ENCODE results near the gene TMEM250. TPM values are rescaled to one million over a fixed set of nuclear protein-coding genes. Genes with fewer than 3 reads are reported as not detected.

Gene TMEM250
- total RNA-seq, 1 experiment from 2014 or later, result 37.5 TPM

DNA sequence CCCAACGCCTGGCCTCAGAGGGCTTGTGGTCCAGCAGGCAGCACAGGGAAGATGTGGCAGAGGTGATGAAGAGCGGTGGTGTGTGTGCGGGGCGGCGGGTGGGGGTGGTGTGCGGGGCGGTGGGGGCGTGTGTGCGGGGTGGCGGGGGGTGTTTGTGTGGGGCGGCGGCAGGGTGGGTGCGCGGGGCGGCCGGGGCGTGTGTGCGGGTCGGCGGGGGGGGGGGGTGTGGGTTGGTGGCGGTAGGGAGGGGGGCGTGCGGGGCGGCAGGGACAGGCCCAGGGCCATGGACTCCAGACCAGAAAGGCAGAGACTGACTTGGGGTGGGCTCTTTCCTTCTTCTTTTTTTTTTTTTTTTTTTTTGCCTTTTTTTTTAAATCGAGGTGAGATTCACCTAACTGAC, 19.1 kb downstream of the TMEM250 start:
- Histone ChIP-seq H3K36me3 (ENCODE audit: control insufficient read depth in 1 of 2, insufficient read depth in 2 of 2, low read length in 2 of 2) (no peaks in the 10 kb centered on the region), H4K20me1 (ENCODE audit: insufficient read depth) (no peaks in the 10 kb centered on the region), H3K27ac (ENCODE audit: low read depth, low read length) (no peak overlapping the region), H3K9me3 (ENCODE audit: control insufficient read depth in 1 of 2, insufficient read depth in 1 of 2, low read depth in 1 of 2, low read length in 2 of 2) (no peaks in the 10 kb centered on the region), H2AFZ (ENCODE audit: low read depth, low read length, poor library complexity, severe bottlenecking) (no peak overlapping the region), H3K27me3 (ENCODE audit: insufficient read depth, low read length) (no peaks in the 10 kb centered on the region), H3K4me1 (ENCODE audit: control insufficient read depth in 1 of 2, insufficient read depth in 2 of 2, low read length in 2 of 2) (peaks cover 24 to 28% of the 10 kb centered on the region in 2 experiments), H3K9ac (ENCODE audit: low read length) (no peak overlapping the region), H3K4me3 (replicated peaks in 1 of 2; ENCODE audit: low read depth in 1 of 2, low read length in 2 of 2) (no peak overlapping the region), H3K9me2 (ENCODE audit: insufficient read depth) (no peaks in the 10 kb centered on the region), H3K79me2 (ENCODE audit: insufficient read depth, low read length) (peaks cover under 1% of the 10 kb centered on the region; the same call in 1 of the 2 replicates), H3K4me2 (ENCODE audit: low read length) (no peak overlapping the region)
- POLR2A ChIA-PET, result no interaction called here
- intact Hi-C loops (cut with micrococcal nuclease), result no loop called here
- DNase-seq (ENCODE audit: low read depth, low spot score) (no peak), ATAC-seq (no peak)
- BruUV-seq (replicated peaks), result no TSS peak
- TF ChIP-seq ZFX (IDR thresholded peaks at IDR 0.05) (no peak), SRF (IDR thresholded peaks at IDR 0.05; ENCODE audit: low read depth) (no peak), SP1 (IDR thresholded peaks at IDR 0.05; ENCODE audit: low read depth) (no peak), YY1 (IDR thresholded peaks at IDR 0.05; ENCODE audit: extremely low read depth, insufficient replicate concordance, low read depth, low read length) (no peak), CEBPB (IDR thresholded peaks at IDR 0.05; ENCODE audit: low read depth) (no peak), CBX3 (IDR thresholded peaks at IDR 0.05; ENCODE audit: low read depth) (no peak), POLR2A (IDR thresholded peaks at IDR 0.05; ENCODE audit: borderline replicate concordance, extremely low read depth, insufficient read depth, insufficient read length) (no peak), TCF7L2 (IDR thresholded peaks at IDR 0.05; ENCODE audit: borderline replicate concordance, extremely low read depth, insufficient read depth, insufficient read length) (no peak), ATF3 (IDR thresholded peaks at IDR 0.05) (no peak), REST (IDR thresholded peaks at IDR 0.05; ENCODE audit: low read depth) (no peak), FOSL1 (IDR thresholded peaks at IDR 0.05; ENCODE audit: low read depth) (no peak), EZH2phosphoT487 (IDR thresholded peaks at IDR 0.05; ENCODE audit: borderline replicate concordance) (no peak), EZH2 (IDR thresholded peaks at IDR 0.05) (no peak), ZBTB33 (IDR thresholded peaks at IDR 0.05; ENCODE audit: extremely low read depth, insufficient replicate concordance, low read length) (no peak), ZNF274 (IDR thresholded peaks at IDR 0.05; ENCODE audit: low read depth, low read length) (no peak), EGR1 (IDR thresholded peaks at IDR 0.05; ENCODE audit: low read depth) (no peak), POLR2AphosphoS5 (IDR thresholded peaks at IDR 0.05; ENCODE audit: low read depth, low read length) (no peak), RAD21 (IDR thresholded peaks at IDR 0.05; ENCODE audit: low read depth) (no peak)
- TF ChIP-seq, protein P1, sequence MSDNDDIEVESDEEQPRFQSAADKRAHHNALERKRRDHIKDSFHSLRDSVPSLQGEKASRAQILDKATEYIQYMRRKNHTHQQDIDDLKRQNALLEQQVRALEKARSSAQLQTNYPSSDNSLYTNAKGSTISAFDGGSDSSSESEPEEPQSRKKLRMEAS (IDR thresholded peaks at IDR 0.05), result no peak
- CTCF ChIA-PET, result no interaction called here
- RAD21 ChIA-PET (ENCODE audit: low non-redundant PET in 1 of 2, low total read pairs in 2 of 2, uncharacterized antibody in 2 of 2, unreplicated experiment in 2 of 2), result no interaction called here
